Endothelial cell of umbilical vein (primary cell): ENCODE measurements around the gene PTBP3. TPM values are rescaled to one million over a fixed set of nuclear protein-coding genes. Genes with fewer than 3 reads are reported as not detected.

Experiments
- BruUV-seq: library from RNA; stranded (reverse); fragments of 400-500 nt; replicated peaks from 2 replicates; lab custom pipeline; 2021; lab: Mats Ljungman, UMichigan
- CTCF ChIA-PET: fragments of 300-600, 350-600 bp; sonication (Branson Sonifier 250); formaldehyde crosslinking; loops from one replicate; lab custom pipeline; 2021; ENCODE audit warnings: antibody characterized with exemption, inconsistent platforms; lab: Charles Lee
- POLR2A ChIA-PET: fragments of 300-600, 350-600 bp; sonication (Branson Sonifier 250); formaldehyde crosslinking; loops from one replicate; lab custom pipeline; 2021; ENCODE audit warnings: antibody characterized with exemption, inconsistent platforms; lab: Charles Lee
- DNase-seq: peaks from one replicate; pipeline ENCODE4 v3.0.0-alpha.2; 2011; ENCODE audit warnings: low read depth, low spot score
- FAIRE-seq: peaks from 2 replicates; lab custom pipeline; 2011; peaks lifted over from hg19 to GRCh38; lab: Jason Lieb, UNC
- H2AFZ ChIP-seq: 2 replicates; pipeline ENCODE4 v1.6.0; 2012; ENCODE audit warnings: low read depth, low read length, control low read depth, inconsistent platforms
- H3K27ac ChIP-seq: 2 replicates; pipeline ENCODE4 v1.5.1; 2011; ENCODE audit warnings: low read depth, mild to moderate bottlenecking, control low read depth, low read length, moderate library complexity; ENCODE audit not compliant: insufficient read depth
- H3K27me3 ChIP-seq, 2 experiments: 2 replicates each; pipeline versions ENCODE4 v1.6.0 to v1.6.1; 2011; ENCODE audit warnings: low read length in 2 of 2, mixed read lengths in 1 of 2; ENCODE audit not compliant: control insufficient read depth in 2 of 2, insufficient read depth in 2 of 2
- H3K36me3 ChIP-seq, 2 experiments: 2 replicates in 1 of 2; 3 replicates in 1 of 2; pipeline ENCODE4 v1.5.1; 2011; ENCODE audit warnings: low read length in 2 of 2, mild to moderate bottlenecking in 1 of 2, moderate library complexity in 1 of 2; ENCODE audit not compliant: control insufficient read depth in 2 of 2, insufficient read depth in 2 of 2; ENCODE audit errors: extremely low read depth in 1 of 2
- H3K4me1 ChIP-seq: 3 replicates; pipeline ENCODE4 v1.5.1; 2011; ENCODE audit warnings: mild to moderate bottlenecking, low read length; ENCODE audit not compliant: control insufficient read depth, insufficient read depth; ENCODE audit errors: extremely low read depth
- H3K4me2 ChIP-seq: 2 replicates; pipeline ENCODE4 v1.6.1; 2011; ENCODE audit warnings: low read length, control low read depth, mixed read lengths; ENCODE audit not compliant: insufficient read depth
- H3K4me3 ChIP-seq, 3 experiments: fragments of 200-600 bp in 1 of 3; sonication (generic), shearing (Covaris generic) in 1 of 3; replicated peaks in 1 of 3; 2 replicates each; pipeline ENCODE4 v1.5.1; 2011 to 2016; ENCODE audit warnings: control low read depth in 3 of 3, low read length in 3 of 3, mild to moderate bottlenecking in 2 of 3, inconsistent platforms in 1 of 3, low read depth in 1 of 3, moderate library complexity in 1 of 3; ENCODE audit not compliant: insufficient read depth in 1 of 3
- H3K79me2 ChIP-seq: 2 replicates; pipeline ENCODE4 v1.6.0; 2012; ENCODE audit warnings: low read length, inconsistent platforms; ENCODE audit not compliant: control insufficient read depth, insufficient read depth
- H3K9ac ChIP-seq: replicated peaks from 2 replicates; pipeline ENCODE3; 2011; ENCODE audit warnings: low read length, control low read depth; ENCODE audit not compliant: insufficient read depth; ENCODE audit errors: extremely low read depth
- H3K9me1 ChIP-seq: replicated peaks from 3 replicates; pipeline ENCODE4 v1.6.0; 2011; ENCODE audit warnings: mild to moderate bottlenecking, low read length; ENCODE audit not compliant: control insufficient read depth, insufficient read depth; ENCODE audit errors: extremely low read depth
- H3K9me3 ChIP-seq: replicated peaks from 2 replicates; pipeline ENCODE4 v1.5.1; 2012; ENCODE audit warnings: low read length, inconsistent platforms; ENCODE audit not compliant: control insufficient read depth, insufficient read depth
- H4K20me1 ChIP-seq: replicated peaks from 2 replicates; pipeline ENCODE3; 2011; ENCODE audit warnings: mild to moderate bottlenecking, low read length; ENCODE audit not compliant: control insufficient read depth, insufficient read depth; ENCODE audit errors: extremely low read depth
- CTCF ChIP-seq, 2 donors: IDR thresholded peaks; 1 replicate in 1 of 2; 2 replicates in 1 of 2; pipeline ENCODE4 v1.5.1; 2011; ENCODE audit warnings: low read length in 2 of 2, mild to moderate bottlenecking in 2 of 2, moderate library complexity in 2 of 2, control low read depth in 1 of 2, inconsistent platforms in 1 of 2, low read depth in 1 of 2; ENCODE audit not compliant: insufficient read depth in 1 of 2; ENCODE audit errors: extremely low read depth in 1 of 2
- EZH2 ChIP-seq: IDR thresholded peaks from 2 replicates; pipeline ENCODE4 v1.6.1; 2012; ENCODE audit warnings: borderline replicate concordance, low read depth, mild to moderate bottlenecking, moderate library complexity, low read length, inconsistent platforms; ENCODE audit not compliant: severe bottlenecking
- FOS ChIP-seq: IDR thresholded peaks from 2 replicates; pipeline ENCODE4 v1.6.1; 2011; ENCODE audit warnings: mild to moderate bottlenecking, low read length, moderate library complexity, borderline replicate concordance; ENCODE audit not compliant: insufficient read depth
- GATA2 ChIP-seq: IDR thresholded peaks from 2 replicates; pipeline ENCODE4 v1.7.0; 2011; ENCODE audit warnings: low read depth, mild to moderate bottlenecking, moderate library complexity, mixed read lengths, low read length; ENCODE audit not compliant: insufficient read length, insufficient read depth
- JUN ChIP-seq: IDR thresholded peaks from 2 replicates; pipeline ENCODE4 v1.6.1; 2011; ENCODE audit warnings: borderline replicate concordance, low read depth; ENCODE audit not compliant: insufficient read length, insufficient read depth
- MAX ChIP-seq: IDR thresholded peaks from 2 replicates; pipeline ENCODE4 v1.6.1; 2011; ENCODE audit not compliant: insufficient read depth, insufficient read length
- MYC ChIP-seq: IDR thresholded peaks from one replicate; pipeline ENCODE4 v1.6.1; 2011; ENCODE audit warnings: mild to moderate bottlenecking, low read depth, low read length
- dilution Hi-C: fragments of 300-500 bp; cut with MboI; formaldehyde crosslinking; loops from one replicate; pipeline ENCODE4 v1.15.0; 2019; ENCODE audit warnings: low sequenced_read_pairs; ENCODE audit not compliant: extremely low pct_ligation_motif_present
- intact Hi-C: fragments of 100-400 bp; cut with micrococcal nuclease; formaldehyde crosslinking; loops from one replicate; pipeline ENCODE4 v1.10.0; 2022
- polyA plus RNA-seq, 4 experiments: library from polyadenylated mRNA; depleted of rRNA in 3 of 4; stranded (reverse) in 3 of 4; unstranded in 1 of 4; fragments of >200 nt; gene quantifications; 2 replicates each; pipeline versions ENCODE4 v1.2.1 to v1.2.3, GENCODE V29; 2011 to 2012; ENCODE audit warnings: missing spikeins in 1 of 4
- total RNA-seq: library from RNA; stranded (reverse); gene quantifications from 2 replicates; pipeline ENCODE4 v1.2.3, GENCODE V29; 2021

PTBP3 gene
- total and polyA plus RNA-seq, 2 donors (not counting 3 experiments of a cell fraction or from before 2014, with no cell fraction given): 42.4 to 75.0 TPM

DNA sequence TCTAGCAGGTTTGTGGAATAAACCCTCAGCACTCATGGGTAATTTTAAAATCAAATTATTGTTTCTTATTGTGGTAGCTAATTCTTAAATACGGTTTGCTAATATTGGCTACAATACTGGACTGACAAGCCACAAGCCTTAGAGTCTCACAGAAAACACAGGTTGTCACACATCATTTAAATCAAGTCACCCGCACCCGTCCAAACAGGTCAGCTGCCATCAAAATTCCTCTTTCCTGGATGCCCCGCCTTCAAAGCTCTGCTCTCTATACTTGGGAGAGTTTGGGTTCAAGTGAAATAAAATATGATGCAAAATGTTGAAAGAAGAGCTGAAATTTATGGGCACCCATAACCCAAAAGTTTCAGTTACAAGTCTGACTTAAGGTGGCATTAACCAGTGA is 146.0 kb downstream of the PTBP3 start:
- POLR2A ChIA-PET: interaction anchor here (0.6 kb wide), 1 partner anchor 38 kb away, joined by 3 read pairs; no protein-coding TSS in a partner anchor
- no peaks in the 10 kb centered on the region for H3K79me2 ChIP-seq
- no peak overlapping the region for H2AFZ ChIP-seq
- TF ChIP-seq MYC (no peak), CTCF (IDR thresholded peaks at IDR 0.05; ENCODE audit: extremely low read depth in 1 of 2, insufficient read depth in 1 of 2, low read depth in 1 of 2, low read length in 2 of 2) (no peak), FOS (no peak), EZH2 (no peak), MAX (no peak)
- H3K27me3 ChIP-seq: no peaks in the 10 kb centered on the region
- DNase-seq (no peak), FAIRE-seq (no peak)
- no peaks in the 10 kb centered on the region for H3K4me1 ChIP-seq
- CTCF ChIA-PET: interaction anchor here (0.9 kb wide), 1 partner anchor 113 kb away, joined by 3 read pairs; no protein-coding TSS in a partner anchor
- no peaks in the 10 kb centered on the region for H3K9me3 ChIP-seq
- no peak overlapping the region for H3K9ac ChIP-seq
- intact Hi-C loops: no loop called here
- no peaks in the 10 kb centered on the region for H3K9me1 ChIP-seq
- no peak overlapping the region for H3K4me2 ChIP-seq
- no peaks in the 10 kb centered on the region for H3K36me3 ChIP-seq
- dilution Hi-C loops: no loop called here
- no peak overlapping the region for H3K4me3 ChIP-seq
- H3K27ac ChIP-seq: no peak overlapping the region
- no TSS peak for BruUV-seq
- H4K20me1 ChIP-seq: no peaks in the 10 kb centered on the region

GRCh38 chr9:112186695-112187094 is 146.7 kb downstream of the PTBP3 start:
- H3K4me3 ChIP-seq: no peak overlapping the region
- H3K27me3 ChIP-seq: no peaks in the 10 kb centered on the region
- no peak for FAIRE-seq
- H3K27ac ChIP-seq: no peak overlapping the region
- H3K79me2 ChIP-seq: no peaks in the 10 kb centered on the region
- CTCF ChIA-PET: no interaction called here
- no peak overlapping the region for H2AFZ ChIP-seq
- POLR2A ChIA-PET: interaction anchor here (0.6 kb wide), 1 partner anchor 39 kb away, joined by 3 read pairs; no protein-coding TSS in a partner anchor
- H4K20me1 ChIP-seq: no peaks in the 10 kb centered on the region
- dilution Hi-C loops (no loop called here), intact Hi-C loops (no loop called here)
- no peaks in the 10 kb centered on the region for H3K4me1 ChIP-seq
- no peak for DNase-seq
- BruUV-seq: no TSS peak
- no peak for TF ChIP-seq MYC
- no peak for TF ChIP-seq EZH2
- TF ChIP-seq CTCF (IDR thresholded peaks at IDR 0.05; ENCODE audit: extremely low read depth in 1 of 2, insufficient read depth in 1 of 2, low read depth in 1 of 2, low read length in 2 of 2): no peak
- TF ChIP-seq GATA2: no peak
- TF ChIP-seq JUN: no peak
- TF ChIP-seq MAX: no peak
- no peak overlapping the region for H3K9ac ChIP-seq
- no peak overlapping the region for H3K4me2 ChIP-seq
- no peaks in the 10 kb centered on the region for H3K9me1 ChIP-seq
- no peaks in the 10 kb centered on the region for H3K9me3 ChIP-seq
- H3K36me3 ChIP-seq: no peaks in the 10 kb centered on the region
